HG03342 (cell line): ENCODE measurements around the gene ATP13A1.

ENCODE experiments used
- ATAC-seq: cut with Tn5 transposase; IDR thresholded peaks from one replicate; pipeline ENCODE4 v1.9.1; 2021; ENCODE audit warnings: mild to moderate bottlenecking, moderate library complexity; ENCODE audit not compliant: unreplicated experiment

ATP13A1 gene

DNA sequence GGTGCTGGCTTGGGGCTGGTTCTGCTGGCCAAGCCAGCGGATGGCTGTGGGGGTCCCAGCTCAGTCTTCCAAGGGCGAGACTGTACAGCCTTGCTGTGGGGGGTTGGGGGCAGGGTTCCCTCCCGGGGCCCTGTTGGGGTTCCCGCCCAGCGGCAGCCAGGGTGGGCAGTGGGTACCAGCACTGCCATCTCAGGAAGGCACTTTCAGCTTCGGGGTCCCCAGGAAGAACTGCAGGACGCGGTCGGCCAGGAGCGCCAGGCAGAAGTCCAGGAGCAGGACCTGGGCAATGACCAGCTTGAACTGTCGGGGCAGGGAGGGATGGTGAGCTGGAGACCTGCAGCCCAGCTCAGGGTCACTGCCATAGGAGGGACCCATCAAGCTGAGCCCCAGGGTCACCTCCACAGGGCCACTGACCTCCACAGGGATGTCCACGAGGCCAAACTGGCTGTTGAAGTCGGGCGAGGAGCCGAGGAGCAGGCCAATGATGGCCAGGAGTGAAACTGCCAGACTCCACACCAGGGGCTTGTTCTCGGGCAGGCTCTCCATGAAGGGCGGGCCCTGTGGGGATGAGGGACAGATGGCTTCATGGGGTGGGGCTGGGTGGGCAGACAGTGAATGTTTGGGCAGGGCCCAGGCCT is 18.1 kb downstream of the ATP13A1 start:
- ATAC-seq, result no peak

- no peak for ATAC-seq
These were observed 19.5 kb downstream of the ATP13A1 start for GRCh38 chr19:19644054-19644388.

DNA sequence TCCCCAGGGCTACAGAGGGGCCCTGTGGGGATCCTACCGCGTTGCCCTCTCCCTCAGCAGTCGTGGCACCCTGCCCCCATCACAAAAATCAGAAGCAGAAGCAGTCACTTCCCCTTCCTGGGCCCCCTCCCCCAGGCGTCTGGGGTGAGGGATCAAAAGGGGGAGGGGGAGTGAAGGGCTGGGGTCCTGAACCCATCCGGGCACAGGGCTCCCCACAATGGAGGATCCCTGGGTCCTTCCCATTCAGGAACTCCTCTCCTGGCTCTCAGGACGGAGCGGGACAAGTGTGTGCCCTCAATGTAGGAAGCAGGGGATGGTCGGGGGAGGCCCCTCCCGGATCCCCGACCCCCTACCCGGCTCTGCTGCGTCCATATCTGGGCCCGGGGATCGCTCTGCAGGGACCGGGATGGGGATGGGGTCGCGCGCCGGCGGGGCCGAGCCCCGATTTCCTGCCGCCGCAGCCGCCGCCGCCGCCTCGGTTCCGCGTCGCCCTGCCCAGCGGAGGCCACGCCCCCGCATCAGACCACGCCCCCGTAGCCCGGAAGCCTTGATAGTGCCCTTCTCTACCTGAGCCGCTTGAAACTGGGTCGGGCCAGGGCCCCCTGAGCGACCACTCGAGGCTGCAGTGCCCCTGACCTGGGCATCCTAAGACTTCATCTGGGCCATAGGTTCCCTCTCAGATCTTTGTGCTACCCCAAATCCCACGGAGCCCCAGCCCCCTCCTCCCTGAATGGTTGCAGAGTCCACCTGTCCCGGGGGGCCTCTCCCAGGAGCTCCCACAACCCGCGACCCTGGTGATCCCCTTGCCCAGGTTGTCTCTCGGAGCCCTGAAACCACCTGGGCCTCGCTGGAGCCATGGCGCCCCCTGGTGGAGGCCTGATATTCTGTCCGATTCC is 20.1 kb downstream of the ATP13A1 start, which contains the start of gene GMIP:
GMIP (minus strand) TSS at position 500 of the 896 bp plus-strand sequence; CDS start at position 372, 128 bp downstream.
- peak; percentile 60 for ATAC-seq

DNA sequence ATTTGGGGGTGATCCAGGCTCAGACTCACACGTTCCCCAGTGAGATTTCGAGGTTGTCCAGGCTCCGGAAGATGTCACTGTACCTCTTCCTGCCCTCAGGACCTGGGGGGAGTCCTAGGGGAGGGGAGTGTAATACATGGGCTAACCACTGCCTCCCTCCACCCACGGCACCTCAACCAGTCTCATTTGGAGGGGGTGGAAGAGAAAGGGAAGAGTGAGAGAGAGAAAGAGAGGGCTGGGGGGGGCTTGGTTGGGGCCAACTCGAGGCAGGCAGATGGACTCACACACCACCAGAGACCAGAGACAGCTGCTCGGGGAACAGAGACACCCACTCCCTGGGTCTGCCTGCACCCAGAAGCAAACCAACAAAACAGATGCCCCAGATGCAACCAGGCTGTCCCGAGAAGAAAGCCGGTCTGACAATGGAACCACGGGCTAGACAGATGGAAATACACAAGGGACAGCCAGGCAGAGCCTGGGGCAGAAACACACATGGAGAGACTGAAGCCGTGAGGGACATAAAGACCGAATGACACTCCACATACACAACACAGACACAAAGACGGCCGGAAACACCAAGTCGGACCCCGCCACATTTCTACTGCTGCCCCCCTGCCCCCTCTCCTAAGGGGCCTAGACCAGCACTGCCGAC is 20.8 kb downstream of the ATP13A1 start:
- no peak for ATAC-seq

DNA sequence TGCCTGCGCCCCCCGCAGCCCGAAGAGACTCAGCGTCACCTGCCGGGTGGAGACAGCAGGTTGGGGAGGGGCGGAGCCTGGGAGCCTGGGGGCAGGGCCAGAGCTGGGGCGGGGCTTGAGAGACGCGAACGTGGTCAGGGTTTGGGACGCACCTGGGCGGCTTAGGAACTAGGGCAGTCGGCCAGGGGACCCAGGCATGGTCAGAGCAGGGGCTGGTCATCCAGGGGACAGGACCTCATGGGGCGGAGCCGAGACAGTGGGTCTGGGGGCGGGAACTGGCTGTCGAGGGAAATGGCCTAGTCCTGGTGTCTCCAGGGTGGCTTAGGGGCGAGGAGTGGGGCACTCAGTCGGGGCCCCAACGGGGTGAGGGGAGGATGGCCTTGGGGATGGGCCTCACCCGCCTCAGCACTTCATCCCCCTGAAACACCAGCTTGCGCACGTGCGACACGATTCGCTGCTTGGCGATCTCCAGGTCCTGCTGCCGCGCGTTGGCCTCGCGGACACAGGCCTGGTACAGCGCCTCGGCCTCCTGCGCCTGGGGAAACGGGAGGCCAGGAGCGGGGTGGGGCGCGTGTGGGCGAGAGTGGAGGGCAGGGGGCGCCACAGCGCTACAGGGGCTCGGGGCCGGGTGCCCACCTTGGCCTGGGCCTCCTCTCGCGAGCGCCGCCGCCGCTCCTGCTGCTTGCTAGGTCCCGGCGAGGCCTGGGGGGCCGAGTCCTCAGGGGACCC is 25.8 kb downstream of the ATP13A1 start:
- no peak for ATAC-seq

GRCh38 chr19:19637186-19637522 is 26.3 kb downstream of the ATP13A1 start:
- no peak for ATAC-seq

GRCh38 chr19:19636573-19637185 is 26.8 kb downstream of the ATP13A1 start:
- ATAC-seq, result no peak

DNA sequence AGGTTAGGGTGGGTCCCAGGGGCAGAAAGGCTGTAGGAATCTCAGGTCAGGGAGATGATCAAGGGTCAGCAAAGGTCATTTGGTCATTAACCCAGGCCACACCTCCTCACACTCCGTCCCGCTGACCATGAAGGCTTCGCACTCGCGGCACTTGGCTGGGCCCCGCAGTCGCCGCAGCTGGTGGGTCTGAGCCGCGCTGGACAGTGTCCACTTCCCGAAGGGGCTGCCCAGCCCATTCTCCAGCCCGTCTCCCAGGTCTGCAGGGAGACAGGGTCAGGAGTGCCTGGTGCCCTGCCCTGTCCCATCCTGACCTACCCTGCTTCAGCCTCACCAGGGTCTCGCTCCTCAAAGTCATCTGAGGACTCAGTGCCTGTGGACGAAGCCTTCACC is 28.2 kb downstream of the ATP13A1 start:
- no peak for ATAC-seq

GRCh38 chr19:19634516-19635312 is 28.8 kb downstream of the ATP13A1 start:
- ATAC-seq, result no peak

DNA sequence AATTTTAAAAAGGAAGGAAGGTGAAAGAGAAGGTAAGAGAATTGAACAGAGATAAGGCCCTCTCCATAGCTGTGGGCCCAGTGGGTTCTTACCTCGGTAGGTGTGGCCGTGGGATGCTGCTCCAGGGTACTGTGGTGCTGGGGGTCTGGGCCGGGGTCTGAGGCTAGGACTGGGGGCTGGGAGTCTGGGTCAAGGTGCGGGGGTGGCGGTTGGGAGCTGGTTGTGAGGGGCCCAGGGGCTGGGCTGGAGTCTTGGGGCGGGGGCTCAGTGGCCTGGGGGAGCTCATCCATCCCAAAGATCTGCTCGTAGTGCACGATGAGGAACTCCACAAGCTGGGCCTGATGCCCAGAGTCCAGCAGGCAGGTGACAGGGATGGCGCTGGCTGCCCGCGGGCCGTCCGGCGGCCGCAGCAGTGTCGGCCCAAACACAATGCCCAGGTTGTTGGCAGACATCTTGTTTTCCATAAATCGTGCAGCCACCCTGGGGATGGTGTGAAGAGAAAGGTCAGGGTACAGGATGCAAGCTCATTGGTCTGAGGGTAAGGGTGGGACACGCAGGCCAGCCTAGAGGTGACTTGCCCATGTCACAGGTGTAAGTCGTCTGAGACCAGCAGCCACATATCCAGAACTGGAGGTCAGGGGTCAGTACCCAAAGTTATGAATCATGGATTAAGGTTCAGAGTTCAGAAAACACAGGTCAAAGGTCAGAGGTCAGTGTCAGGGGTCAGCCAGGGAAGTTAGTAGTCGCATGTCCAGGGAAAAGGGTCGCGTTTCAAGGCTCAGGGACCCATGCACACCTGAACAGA is 29.6 kb downstream of the ATP13A1 start:
- ATAC-seq, result no peak

- no peak for ATAC-seq
These were observed 30.8 kb downstream of the ATP13A1 start for GRCh38 chr19:19632661-19633060.

DNA sequence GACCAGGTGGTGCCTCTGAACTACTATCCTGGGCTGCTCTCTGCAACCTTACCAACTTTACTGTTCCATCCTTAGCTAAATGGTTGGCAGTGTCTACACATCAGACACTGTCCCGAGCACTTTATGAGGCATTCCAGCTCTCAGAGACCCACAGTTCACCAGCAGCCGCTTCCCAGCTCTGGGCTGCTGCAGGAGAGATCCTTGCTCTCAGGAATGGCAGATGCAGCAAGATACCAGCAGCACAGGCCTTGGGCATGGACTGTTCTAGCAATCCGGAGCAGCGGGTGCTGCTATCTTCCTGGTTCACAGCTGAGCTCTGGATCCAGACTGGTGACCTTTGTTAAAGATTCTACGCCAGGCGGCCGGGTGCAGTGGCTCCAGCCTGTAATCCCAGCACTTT is 32.1 kb downstream of the ATP13A1 start:
- ATAC-seq, result no peak

GRCh38 chr19:19630426-19630825 is 33.0 kb downstream of the ATP13A1 start:
- no peak for ATAC-seq

GRCh38 chr19:19630062-19630414 is 33.4 kb downstream of the ATP13A1 start:
- no peak for ATAC-seq

- ATAC-seq, result no peak
These were observed 34.9 kb downstream of the ATP13A1 start for GRCh38 chr19:19628501-19629134.

DNA sequence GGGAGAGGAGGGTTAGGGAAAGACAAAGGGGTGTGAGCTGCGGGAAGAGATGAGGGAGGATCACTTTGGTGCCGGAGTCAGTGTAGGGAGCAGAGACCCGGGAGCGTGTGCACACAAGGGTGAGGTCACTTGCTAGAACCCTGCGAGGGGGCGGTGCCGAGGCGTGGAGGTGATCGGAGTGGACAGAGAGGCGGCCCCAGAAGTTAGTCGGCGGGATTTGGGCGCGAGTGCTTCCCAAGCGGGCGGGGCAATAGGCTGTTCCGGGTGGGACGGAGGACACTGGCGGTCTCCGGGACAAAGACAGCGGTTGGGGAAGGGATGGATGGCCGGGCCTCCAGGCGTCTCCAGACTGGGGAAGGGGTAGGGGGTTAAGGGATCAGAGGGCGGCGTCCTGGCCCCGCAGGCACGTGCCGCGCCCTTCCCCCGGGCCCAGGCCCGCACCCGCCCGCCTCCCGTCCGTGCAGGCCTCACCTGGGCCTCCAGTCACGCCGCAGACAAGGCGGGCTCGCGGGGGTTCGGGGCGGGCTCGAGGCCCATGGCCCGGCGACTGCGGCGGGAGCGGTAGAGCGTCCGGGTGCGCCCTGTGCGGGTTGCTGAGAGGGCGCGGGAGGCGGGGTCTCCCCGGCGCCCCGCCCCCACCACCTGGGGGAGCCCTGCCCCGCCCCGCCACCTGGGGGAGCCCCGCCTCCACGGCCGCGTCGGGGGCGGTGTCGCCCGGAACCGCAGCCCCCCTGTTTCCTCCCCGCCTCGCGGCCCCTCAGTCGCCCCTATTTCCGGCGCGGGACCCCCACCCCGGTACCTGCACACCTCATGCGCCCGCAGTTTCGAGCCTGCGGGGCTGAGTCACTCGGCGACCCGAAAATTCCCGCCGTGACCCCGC is 35.6 kb downstream of the ATP13A1 start, which contains the start of gene LPAR2:
LPAR2 (minus strand) TSS at position 600 of the 880 bp plus-strand sequence. CDS start 945 bp downstream, outside the sequence.
- ATAC-seq, result peak; percentile 54
